ENCODE data around the gene MFAP2. TPM values are rescaled to one million over a fixed set of nuclear protein-coding genes. Genes with fewer than 3 reads are reported as not detected.

The MFAP2 gene
- polyA plus RNA-seq, 5 donors, result 221 to 418 (median 328) TPM

GRCh38 chr1:17011092-17011438 is 30.6 kb upstream of the MFAP2 start:
- no peak for DNase-seq

GRCh38 chr1:17009706-17010105 is 29.3 kb upstream of the MFAP2 start:
- no peak for DNase-seq

- DNase-seq, result no peak
Observed at GRCh38 chr1:17008208-17008855, 27.9 kb upstream of the MFAP2 start.

GRCh38 chr1:17007121-17007520 is 26.7 kb upstream of the MFAP2 start:
- DNase-seq, result no peak

- no peak for DNase-seq
Observed at GRCh38 chr1:17005365-17005740, 24.9 kb upstream of the MFAP2 start.

- no peak for DNase-seq
Observed at GRCh38 chr1:17004466-17005364, 24.3 kb upstream of the MFAP2 start.

- no peak for DNase-seq
Observed at GRCh38 chr1:17002524-17002902, 22.1 kb upstream of the MFAP2 start.

GRCh38 chr1:17001760-17002523 is 21.5 kb upstream of the MFAP2 start:
- DNase-seq, result no peak

GRCh38 chr1:16999863-17000262 is 19.4 kb upstream of the MFAP2 start:
- DNase-seq, result no peak

GRCh38 chr1:16998589-16998988 is 18.2 kb upstream of the MFAP2 start:
- no peak for DNase-seq

GRCh38 chr1:16996845-16997244 is 16.4 kb upstream of the MFAP2 start:
- DNase-seq, result no peak

GRCh38 chr1:16993521-16994038 is 13.2 kb upstream of the MFAP2 start:
- DNase-seq, result no peak

- no peak for DNase-seq
Observed at GRCh38 chr1:16992675-16993074, 12.3 kb upstream of the MFAP2 start.

GRCh38 chr1:16992102-16992501 is 11.7 kb upstream of the MFAP2 start:
- DNase-seq, result no peak

GRCh38 chr1:16991571-16991970 is 11.2 kb upstream of the MFAP2 start:
- DNase-seq, result no peak

GRCh38 chr1:16989676-16990391 is 9.4 kb upstream of the MFAP2 start:
- DNase-seq, result no peak

GRCh38 chr1:16988210-16988609 is 7.8 kb upstream of the MFAP2 start:
- no peak for DNase-seq

- no peak for DNase-seq
Observed at GRCh38 chr1:16986962-16987361, 6.5 kb upstream of the MFAP2 start.

- no peak for DNase-seq
Observed at GRCh38 chr1:16986560-16986959, 6.1 kb upstream of the MFAP2 start.

- DNase-seq, result no peak
Observed at GRCh38 chr1:16986113-16986512, 5.7 kb upstream of the MFAP2 start.

GRCh38 chr1:16984717-16985116 is 4.3 kb upstream of the MFAP2 start:
- peak in 1 of 2 donors; percentile 54 for DNase-seq

- DNase-seq, result no peak
Observed at GRCh38 chr1:16983649-16984048, 3.2 kb upstream of the MFAP2 start.

All from right lung (tissue), 5 donors.